HG02623 (cell line): ENCODE results near the gene LRRC47.
A peak's percentile ranks its signal among the peaks of the same experiment; 100 is the strongest.

Source experiments
- ATAC-seq: cut with Tn5 transposase; IDR thresholded peaks from one replicate; pipeline ENCODE4 v1.9.1; 2021; ENCODE audit warnings: moderate library complexity; ENCODE audit not compliant: unreplicated experiment

The LRRC47 gene

GRCh38 chr1:3796215-3797061 lies at the start of gene LRRC47:
LRRC47 (minus strand) TSS chr1:3796498; CDS start chr1:3796476, 22 bp downstream.
- ATAC-seq, result peak; percentile 96

- no peak for ATAC-seq
Observed at GRCh38 chr1:3842912-3843311, 46.6 kb upstream of the LRRC47 start.

GRCh38 chr1:3841491-3841890 lies 45.2 kb upstream of the LRRC47 start:
- no peak for ATAC-seq

- ATAC-seq, result no peak
Observed at GRCh38 chr1:3838788-3839187, 42.5 kb upstream of the LRRC47 start.

GRCh38 chr1:3837685-3838084 lies 41.4 kb upstream of the LRRC47 start:
- ATAC-seq, result no peak

- ATAC-seq, result no peak
Observed at GRCh38 chr1:3837200-3837599, 40.9 kb upstream of the LRRC47 start.

GRCh38 chr1:3836421-3836820 lies 40.1 kb upstream of the LRRC47 start:
- ATAC-seq, result no peak

GRCh38 chr1:3834701-3835100 lies 38.4 kb upstream of the LRRC47 start:
- no peak for ATAC-seq

- ATAC-seq, result no peak
Observed at GRCh38 chr1:3831689-3832088, 35.4 kb upstream of the LRRC47 start.

- no peak for ATAC-seq
Observed at GRCh38 chr1:3828391-3828790, 32.1 kb upstream of the LRRC47 start.

- no peak for ATAC-seq
Observed at GRCh38 chr1:3827813-3828307, 31.6 kb upstream of the LRRC47 start.

- no peak for ATAC-seq
Observed at GRCh38 chr1:3825356-3825755, 29.1 kb upstream of the LRRC47 start.

GRCh38 chr1:3824650-3825049 lies 28.4 kb upstream of the LRRC47 start:
- ATAC-seq, result no peak

- no peak for ATAC-seq
Observed at GRCh38 chr1:3822421-3822820, 26.1 kb upstream of the LRRC47 start.

GRCh38 chr1:3821908-3822307 lies 25.6 kb upstream of the LRRC47 start:
- no peak for ATAC-seq

- no peak for ATAC-seq
Observed at GRCh38 chr1:3821447-3821846, 25.1 kb upstream of the LRRC47 start.

- ATAC-seq, result no peak
Observed at GRCh38 chr1:3821004-3821403, 24.7 kb upstream of the LRRC47 start.

- ATAC-seq, result no peak
Observed at GRCh38 chr1:3820316-3820715, 24.0 kb upstream of the LRRC47 start.

GRCh38 chr1:3819771-3820200 lies 23.5 kb upstream of the LRRC47 start:
- no peak for ATAC-seq

GRCh38 chr1:3817821-3818597 lies 21.7 kb upstream of the LRRC47 start:
- ATAC-seq, result no peak

- no peak for ATAC-seq
Observed at GRCh38 chr1:3817138-3817740, 20.9 kb upstream of the LRRC47 start.
